ENCODE measurements around the gene TRAF1. TPM values are rescaled to one million over a fixed set of nuclear protein-coding genes. Genes with fewer than 3 reads are reported as not detected.

Gene TRAF1
- total and polyA plus RNA-seq, 10 of the 15 experiments (the other 5 are each of a cell fraction or from before 2014, with no cell fraction given) = 13.8 to 163 (median 128) TPM

- TF ChIP-seq NKRF (conservative IDR thresholded peaks at IDR 0.05) = no peak
- no peak for TF ChIP-seq CEBPB (IDR thresholded peaks at IDR 0.05; ENCODE audit: borderline replicate concordance in 1 of 2, low read depth in 2 of 2, low read length in 2 of 2)
- no peak for TF ChIP-seq E2F4 (IDR thresholded peaks at IDR 0.05; ENCODE audit: low read depth, low read length)
- no peak for TF ChIP-seq ZNF592 (IDR thresholded peaks at IDR 0.05)
- peak; percentile 7 for TF ChIP-seq CUX1 (IDR thresholded peaks at IDR 0.05; ENCODE audit: insufficient replicate concordance, low read depth, low read length)
- TF ChIP-seq SMARCA5 (IDR thresholded peaks at IDR 0.05) = 0 out of 2 replicates have a peak, but pooled peaks have one; percentile 53
- no peak for TF ChIP-seq REST (IDR thresholded peaks at IDR 0.05; ENCODE audit: low read depth, low read length)
- TF ChIP-seq RAD51 (IDR thresholded peaks at IDR 0.05) = peak; percentile 89
- TF ChIP-seq KDM1A (IDR thresholded peaks at IDR 0.05; ENCODE audit: borderline replicate concordance) = no peak
- no peak; the same call in 1 of the 2 replicates for TF ChIP-seq MAX (IDR thresholded peaks at IDR 0.05; ENCODE audit: low read depth, low read length)
Measured at GRCh38 chr9:120891884-120892747, 34.5 kb downstream of the TRAF1 start (continued).
